Measurements from ENCODE around the gene ARID3A.
"Not testable (repeated sequence)": the region's sequence is repeated elsewhere in the genome, so short reads cannot be mapped to it uniquely, and the experiment has no call there.

The ARID3A gene

DNA sequence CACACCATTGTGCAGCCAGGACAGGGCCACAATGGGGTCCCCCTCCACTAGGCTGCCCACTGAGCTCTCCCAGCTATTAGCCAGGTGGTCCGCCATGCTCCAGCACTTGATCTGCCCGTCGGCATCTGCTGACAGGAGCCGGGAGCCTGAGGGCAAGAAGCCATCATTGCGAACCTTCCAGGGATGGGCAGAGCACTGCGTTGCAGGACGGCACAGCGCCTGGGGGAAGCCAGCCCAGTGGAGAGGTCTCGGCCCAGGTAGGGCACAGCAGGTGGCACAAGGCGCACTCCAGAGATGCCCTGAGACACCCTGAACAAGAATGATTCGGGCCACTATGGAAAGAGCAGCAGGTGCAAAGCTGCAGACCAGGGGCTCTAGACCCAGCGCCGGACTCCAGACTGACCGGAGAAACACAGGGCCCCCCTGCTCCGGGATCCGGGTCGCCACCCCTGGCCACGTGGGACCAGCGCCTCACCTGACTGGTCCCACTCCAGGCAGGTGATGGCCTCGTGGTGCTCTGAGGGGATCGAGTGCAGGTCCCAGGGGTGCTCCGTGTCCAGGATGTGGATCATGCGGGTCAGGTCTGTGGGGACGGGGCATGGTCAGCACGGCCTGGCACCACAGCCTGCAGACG, 36.1 kb upstream of the ARID3A start:
- in situ Hi-C loops (cut with MboI; ENCODE audit: low pct_unique_long_range_greater_than_20kb, low sequenced_read_pairs) = no loop called here
- DNase-seq = no peak

DNA sequence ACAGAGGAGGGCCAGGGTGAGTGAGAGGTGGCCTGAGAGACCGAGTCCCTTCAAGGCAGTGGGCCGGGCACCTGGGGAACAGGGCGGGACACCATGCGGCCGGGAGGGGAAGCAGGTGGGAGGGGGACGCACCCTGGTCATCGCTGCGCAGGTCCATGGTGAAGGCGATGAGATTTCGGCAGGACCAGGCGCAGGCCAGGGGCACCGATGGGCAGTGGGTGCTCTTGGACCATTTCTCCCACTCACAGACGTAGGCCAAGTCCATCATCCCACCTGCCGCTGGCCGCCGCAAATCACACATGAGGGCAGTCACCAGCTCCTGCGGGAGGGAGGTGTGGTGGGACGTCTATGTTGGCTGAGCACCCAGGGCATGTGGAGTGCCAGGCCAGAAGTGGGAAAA, 35.0 kb upstream of the ARID3A start:
- in situ Hi-C loops (cut with MboI; ENCODE audit: low pct_unique_long_range_greater_than_20kb, low sequenced_read_pairs) = no loop called here
- no peak for DNase-seq

DNA sequence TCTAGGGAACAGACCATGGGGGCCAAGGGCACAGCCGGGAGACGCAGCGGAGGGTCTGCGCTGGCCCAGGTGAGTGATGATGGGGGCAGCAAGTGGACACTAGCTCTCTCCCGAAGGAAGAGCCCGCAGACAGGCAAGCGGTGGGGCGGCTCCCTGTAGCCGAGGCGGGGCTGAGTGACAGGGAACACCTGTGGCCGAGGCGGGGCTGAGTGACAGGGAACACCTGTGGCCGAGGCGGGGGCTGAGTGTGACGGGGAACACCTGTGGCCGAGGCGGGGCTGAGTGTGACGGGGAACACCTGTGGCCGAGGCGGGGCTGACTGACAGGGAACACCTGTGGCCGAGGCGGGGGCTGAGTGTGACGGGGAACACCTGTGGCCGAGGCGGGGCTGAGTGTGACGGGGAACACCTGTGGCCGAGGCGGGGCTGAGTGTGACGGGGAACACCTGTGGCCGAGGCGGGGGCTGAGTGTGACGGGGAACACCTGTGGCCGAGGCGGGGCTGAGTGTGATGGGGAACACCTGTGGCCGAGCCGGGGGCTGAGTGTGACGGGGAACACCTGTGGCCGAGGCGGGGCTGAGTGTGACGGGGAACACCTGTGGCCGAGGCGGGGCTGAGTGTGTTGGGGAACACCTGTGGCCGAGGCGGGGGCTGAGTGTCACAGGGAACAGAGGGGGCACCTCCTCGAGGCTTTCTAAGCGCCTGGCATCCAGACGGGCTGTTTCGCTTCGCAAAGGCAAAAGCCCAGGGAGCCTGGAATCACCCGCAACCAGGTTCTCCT, 34.2 kb upstream of the ARID3A start:
- in situ Hi-C loops (cut with MboI; ENCODE audit: low pct_unique_long_range_greater_than_20kb, low sequenced_read_pairs); DNase-seq: not testable (repeated sequence)

DNA sequence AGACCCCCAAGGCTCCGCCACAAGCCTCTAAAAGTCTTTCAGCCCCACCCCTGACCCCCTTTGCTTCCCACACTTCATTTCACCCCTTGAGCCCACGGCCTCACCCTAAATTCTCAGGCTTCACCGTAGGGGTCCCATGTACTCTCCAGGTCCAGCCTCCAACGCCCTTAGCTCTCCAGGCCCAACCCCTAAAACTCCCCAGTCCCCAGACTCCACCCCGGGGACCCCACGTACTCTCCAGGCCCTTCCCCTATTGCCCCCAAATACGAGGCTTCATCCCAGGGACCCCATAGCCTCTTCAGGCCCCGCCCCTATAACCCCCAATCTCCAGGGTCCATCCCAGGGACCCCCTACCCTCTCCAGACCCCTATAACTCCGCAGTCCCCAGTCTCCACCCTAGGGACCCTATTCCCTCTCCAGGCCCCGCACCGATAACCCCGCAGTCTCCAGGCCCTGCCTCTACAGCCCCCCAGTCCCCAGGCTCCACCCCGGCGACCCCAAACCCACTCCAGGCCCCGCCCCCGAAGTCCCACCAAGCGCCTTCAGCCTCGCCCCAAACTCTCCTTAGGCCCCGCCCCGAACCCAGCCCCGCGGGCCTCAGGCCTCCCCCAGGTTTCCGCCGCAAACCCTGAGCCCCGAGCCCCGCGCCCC, 33.5 kb upstream of the ARID3A start:
- no peak for DNase-seq
- in situ Hi-C loops (cut with MboI; ENCODE audit: low pct_unique_long_range_greater_than_20kb, low sequenced_read_pairs) = no loop called here

DNA sequence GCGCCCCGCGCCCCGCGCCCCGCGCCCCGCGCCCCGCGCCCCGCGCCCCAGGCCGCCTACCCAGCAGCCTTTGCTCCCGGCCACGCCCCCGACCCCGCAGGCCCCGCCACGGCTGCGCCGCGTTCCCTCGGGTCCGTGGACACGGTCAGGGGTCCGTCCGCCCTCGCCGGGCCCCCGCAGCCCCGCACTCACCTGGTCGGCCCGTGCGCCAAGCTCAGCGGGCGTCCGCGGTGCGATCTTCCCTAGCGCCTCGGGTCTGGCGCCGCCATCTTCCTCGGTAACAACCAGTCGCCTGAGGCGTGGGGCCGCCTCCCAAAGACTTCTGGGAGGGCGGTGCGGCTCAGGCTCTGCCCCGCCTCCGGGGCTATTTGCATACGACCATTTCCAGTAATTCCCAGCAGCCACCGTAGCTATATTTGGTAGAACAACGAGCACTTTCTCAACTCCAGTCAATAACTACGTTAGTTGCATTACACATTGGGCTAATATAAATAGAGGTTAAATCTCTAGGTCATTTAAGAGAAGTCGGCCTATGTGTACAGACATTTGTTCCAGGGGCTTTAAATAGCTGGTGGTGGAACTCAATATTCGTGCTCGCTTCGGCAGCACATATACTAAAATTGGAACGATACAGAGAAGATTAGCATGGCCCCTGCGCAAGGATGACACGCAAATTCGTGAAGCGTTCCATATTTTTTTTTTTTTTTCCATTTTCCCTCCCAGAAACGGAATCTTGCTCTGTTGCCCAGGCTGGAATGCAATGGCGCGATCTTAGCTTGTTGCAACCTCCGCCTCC, 32.7 kb upstream of the ARID3A start, which contains the start of the genes MED16 and RNU6-9:
TSS of gene MED16 (minus strand) at position 294 of the 796 bp plus-strand sequence. CDS start 2,056 bp downstream, outside the sequence.
TSS of gene RNU6-9 (plus strand) at position 591 of the 796 bp plus-strand sequence.
- peak; percentile 96 for DNase-seq
- in situ Hi-C loops (cut with MboI; ENCODE audit: low pct_unique_long_range_greater_than_20kb, low sequenced_read_pairs) = no loop called here

DNA sequence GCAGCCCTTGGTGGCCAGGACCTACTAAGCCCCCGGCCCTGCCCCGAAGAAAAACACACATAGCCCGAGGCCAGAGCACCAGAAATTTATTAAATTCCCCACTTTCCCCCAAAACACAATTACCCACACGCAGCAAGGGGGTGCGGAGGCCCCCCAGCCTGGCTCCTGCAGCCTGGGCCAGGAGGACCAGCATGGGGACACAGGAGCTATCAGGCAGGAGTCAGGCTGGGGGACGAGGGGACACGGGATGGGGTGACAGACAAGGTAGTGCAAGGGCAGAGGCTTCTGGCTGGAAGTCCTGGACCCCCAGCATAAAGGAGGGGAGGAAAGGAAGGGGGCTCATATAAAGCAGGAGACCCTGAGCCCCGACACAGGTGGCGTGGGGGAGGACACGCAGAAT, 29.4 kb upstream of the ARID3A start:
- DNase-seq = no peak
- in situ Hi-C loops (cut with MboI; ENCODE audit: low pct_unique_long_range_greater_than_20kb, low sequenced_read_pairs) = no loop called here

DNA sequence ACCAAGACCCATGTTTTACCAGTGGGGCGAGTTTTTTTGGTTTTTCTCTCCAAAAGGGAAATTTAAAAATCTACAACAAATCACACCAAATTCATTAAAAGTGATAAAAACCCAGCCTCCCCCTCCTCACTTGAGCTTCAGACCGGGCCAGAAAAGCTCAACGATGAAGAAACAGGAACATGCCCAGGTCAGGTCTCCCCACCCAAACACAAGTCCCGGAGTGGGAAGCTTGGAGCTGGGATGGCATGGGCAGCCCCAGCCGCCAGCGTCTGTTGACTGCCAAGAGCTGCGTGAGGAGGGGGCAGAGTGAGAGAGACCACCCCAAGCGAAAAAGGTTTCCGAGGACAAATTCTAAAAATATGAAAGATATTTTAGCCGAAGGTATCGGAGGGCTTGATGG, 28.8 kb upstream of the ARID3A start:
- no peak for DNase-seq
- in situ Hi-C loops (cut with MboI; ENCODE audit: low pct_unique_long_range_greater_than_20kb, low sequenced_read_pairs) = no loop called here

DNA sequence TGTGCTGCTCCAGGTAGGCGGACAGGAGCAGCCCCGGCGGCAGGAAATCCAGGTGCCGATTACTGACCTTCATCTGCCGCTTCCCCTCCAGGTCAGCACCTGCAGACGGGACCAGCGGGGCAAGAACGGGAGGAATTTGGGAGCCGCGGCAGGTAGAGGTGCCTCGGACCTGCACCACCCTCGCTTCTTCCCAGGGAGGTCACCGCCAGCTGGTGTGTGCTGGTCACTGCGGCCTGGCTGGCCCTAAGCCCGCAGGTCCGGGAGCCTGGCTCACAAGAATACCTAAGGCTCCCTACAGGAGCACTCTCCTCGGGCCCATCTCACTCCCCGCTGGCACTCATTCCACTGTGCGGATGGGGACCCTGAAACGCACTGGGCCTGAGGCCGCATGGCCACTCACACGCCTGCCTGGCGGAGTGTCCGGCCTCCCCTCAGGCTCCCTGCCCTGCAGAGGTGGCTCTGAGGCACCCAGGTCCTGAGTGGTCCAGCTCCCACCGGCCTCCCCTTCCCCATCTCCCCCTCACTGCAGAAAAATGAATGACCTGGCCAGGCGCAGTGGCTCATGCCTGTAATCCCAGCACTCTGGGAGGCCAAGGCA, 28.3 kb upstream of the ARID3A start:
- DNase-seq = no peak
- in situ Hi-C loops (cut with MboI; ENCODE audit: low pct_unique_long_range_greater_than_20kb, low sequenced_read_pairs) = no loop called here

DNA sequence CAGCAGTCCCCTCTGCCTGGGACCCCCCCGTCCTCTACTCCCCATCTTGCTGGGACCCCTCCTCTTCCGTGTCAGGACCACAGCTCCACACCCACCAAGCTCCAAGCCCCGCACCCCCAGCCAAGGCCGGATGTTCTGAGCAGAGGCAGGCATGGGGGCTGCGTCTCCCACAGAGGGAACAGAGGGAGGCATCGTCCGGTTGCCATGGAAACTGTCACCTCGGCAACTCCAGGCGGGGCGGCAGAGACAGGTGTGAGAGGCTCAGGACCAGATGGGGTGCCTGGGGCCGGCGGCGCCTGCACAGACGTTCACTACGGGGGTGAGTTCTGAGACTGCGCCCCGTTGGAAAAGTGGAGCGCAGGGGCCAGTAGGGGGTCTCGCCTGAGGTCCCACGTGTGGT, 27.2 kb upstream of the ARID3A start:
- in situ Hi-C loops (cut with MboI; ENCODE audit: low pct_unique_long_range_greater_than_20kb, low sequenced_read_pairs) = no loop called here
- DNase-seq = no peak

DNA sequence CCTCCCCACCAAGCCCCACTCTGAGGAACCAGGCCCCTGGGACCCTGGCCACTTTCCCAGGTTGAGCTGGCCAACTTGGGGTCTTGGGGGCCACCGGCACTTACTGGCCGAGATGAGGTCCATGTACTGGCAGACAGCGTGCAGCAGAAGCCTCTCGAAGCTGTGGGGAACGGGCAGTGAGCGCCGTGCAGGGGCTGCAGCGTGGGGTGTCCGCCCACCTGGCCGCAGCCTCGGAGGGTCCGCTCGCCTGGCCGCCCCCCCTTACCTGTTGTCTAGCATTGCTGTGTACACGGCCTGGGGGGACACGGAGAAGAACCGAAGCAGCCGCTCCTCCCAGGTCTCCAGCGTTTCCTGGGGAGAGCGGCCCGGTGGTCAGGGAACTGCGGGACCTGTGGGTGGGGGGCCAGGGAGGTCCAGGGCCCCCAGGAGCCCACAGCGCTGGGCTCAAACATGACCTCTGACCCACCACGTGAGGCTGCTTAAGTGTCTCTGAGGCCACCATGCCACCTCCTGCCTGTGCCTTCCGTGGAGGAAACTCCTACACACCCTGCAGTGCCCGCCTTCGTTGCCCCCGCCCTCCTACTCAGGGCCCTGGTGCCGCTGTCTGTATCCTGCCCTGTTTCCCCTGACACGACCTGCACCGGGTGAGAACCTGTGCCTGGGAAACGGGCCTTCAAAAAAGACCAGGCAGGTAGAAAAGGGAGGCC, 26.3 kb upstream of the ARID3A start:
- in situ Hi-C loops (cut with MboI; ENCODE audit: low pct_unique_long_range_greater_than_20kb, low sequenced_read_pairs) = no loop called here
- DNase-seq = no peak

DNA sequence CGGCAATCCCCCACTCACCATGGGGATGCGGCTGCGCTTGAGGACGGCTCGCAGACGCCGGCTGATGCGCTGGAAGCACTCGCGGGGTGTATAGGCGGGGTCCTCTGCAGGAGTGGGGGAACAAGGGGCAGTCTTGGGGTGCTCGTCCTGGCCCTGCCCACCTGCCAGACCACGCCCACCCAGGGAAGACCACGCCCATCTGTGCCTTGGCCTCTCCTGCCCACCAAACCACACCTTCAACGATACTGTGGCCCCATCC, 25.9 kb upstream of the ARID3A start:
- in situ Hi-C loops (cut with MboI; ENCODE audit: low pct_unique_long_range_greater_than_20kb, low sequenced_read_pairs) = no loop called here
- no peak for DNase-seq

DNA sequence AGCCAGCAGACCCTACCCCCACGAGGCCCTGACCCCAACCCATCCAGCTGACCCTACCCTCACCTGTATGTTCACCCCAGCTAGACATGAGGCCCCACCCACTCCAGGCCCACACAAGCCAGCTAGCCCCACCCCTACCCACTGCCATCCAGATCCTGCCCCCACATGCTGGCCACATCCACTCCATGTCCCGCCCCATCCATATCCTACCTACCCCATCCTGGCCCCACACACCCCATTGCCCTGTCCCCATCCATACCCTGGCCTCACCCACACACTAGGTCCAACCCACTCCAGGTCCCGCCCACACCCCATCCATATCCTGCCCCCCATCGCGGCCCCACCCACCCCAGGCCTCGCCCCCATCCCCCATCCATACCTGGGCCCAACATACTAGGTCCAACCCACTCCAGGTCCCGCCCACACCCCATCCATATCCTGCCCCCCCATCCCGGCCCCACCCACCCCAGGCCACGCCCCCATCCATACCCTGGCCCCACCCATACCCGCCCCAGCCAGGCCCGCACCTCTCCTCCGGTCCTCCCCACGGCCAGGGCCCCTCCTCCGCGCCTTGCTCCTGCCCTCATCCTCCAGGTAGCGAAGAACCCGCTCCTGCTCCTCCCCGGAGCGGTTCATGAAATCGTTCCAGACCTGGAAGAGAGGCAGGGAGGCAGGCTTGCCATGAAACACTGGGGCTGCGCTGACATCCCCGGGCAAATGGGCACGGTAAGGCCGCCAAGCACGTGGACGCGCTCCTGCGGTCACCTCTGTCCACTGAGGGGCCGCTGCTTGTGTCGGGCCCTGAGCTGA, 25.3 kb upstream of the ARID3A start:
- DNase-seq = no peak
- in situ Hi-C loops (cut with MboI; ENCODE audit: low pct_unique_long_range_greater_than_20kb, low sequenced_read_pairs) = no loop called here

DNA sequence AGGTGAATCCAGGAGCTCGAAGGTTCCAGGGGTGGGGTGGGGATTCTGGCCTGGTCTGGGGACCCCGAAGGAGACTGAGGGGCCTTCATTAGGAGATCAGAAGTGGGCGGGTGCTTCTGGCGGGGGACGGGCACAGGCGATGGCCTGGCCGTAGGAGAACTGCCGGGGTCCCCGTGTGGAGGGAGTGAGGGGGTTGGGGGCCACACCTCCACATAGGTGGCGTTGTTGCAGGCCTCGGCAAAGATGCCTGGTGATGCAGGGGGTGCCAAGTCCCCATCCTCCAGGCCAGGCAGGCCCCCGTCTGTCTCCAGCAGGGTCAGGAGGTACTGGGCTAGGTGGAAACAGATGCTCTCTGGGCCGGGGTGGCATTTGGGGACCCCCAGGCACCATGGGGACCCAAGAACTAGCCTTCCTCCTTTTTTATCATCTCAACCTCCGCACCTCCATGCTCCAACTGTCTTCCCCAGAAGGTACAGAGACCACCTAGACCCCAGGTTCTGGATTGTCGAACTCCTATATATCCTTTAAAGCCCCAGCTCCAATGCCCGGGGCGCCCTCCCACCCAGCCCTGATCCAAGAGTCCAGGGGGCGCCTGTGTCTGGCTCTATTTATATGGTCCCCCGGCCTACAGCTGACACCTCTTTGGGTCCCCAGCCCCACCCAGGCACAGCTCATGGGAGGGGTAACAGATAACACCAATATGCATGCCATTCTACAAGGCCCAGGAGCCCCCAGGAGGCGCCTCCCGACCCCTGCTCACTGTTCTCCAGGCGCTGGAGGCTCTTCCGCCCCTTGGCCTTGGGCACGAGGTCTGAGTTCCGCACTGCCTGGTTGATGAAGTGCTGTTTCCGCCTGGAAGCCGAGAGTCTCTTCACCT, 24.4 kb upstream of the ARID3A start:
- in situ Hi-C loops (cut with MboI; ENCODE audit: low pct_unique_long_range_greater_than_20kb, low sequenced_read_pairs) = no loop called here
- DNase-seq = no peak

DNA sequence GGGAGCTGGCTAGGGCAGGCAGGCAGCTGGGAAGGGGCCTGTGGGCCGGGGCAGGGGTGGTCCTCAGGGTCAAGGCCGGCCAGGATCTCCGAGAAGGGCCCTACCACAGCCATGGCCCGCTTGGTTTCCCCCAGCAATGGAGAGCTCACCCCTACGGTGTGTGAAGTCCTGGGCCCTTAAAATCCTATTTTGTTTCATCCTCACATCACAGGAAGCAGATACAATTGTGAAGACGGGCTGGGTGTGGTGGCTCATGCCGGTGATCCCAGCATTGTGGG, 23.8 kb upstream of the ARID3A start:
- no peak for DNase-seq
- in situ Hi-C loops (cut with MboI; ENCODE audit: low pct_unique_long_range_greater_than_20kb, low sequenced_read_pairs) = no loop called here

DNA sequence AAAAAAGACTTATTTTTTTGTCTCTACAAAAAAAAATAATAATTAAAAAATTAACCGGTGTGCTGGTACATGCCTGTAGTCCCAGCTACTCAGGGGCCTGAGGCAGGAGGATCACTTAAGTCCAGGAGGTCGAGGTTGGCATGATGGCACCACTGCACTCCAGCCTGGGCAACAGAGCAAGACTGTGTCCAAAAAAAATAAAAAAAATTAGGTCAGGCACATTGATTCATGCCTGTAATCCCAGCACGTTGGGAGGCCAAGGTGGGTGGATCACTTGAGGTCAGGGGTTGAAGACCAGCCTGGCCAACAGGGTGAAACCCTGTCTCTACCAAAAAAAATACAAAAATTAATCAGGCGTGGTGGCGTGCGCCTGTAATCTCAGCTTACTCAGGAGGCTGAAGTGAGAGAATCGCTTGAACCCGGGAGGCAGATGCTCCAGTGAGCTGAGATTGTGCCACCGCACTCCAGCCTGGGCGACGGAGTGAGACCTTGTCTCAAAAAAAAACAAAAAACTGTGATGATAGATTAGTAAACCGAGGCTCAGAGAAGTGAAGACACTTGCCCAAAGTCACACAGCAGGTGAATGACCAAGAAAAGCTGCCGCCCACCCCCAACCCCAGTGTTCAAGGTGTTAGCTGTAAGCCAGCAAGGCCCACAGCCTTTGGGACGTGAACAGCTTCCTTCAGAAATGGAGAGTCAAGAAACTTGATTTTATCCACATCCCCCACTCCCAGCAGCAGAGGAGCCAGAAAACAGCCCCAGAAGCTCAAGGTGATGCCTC, 23.2 kb upstream of the ARID3A start:
- in situ Hi-C loops (cut with MboI; ENCODE audit: low pct_unique_long_range_greater_than_20kb, low sequenced_read_pairs) = no loop called here
- DNase-seq = no peak

DNA sequence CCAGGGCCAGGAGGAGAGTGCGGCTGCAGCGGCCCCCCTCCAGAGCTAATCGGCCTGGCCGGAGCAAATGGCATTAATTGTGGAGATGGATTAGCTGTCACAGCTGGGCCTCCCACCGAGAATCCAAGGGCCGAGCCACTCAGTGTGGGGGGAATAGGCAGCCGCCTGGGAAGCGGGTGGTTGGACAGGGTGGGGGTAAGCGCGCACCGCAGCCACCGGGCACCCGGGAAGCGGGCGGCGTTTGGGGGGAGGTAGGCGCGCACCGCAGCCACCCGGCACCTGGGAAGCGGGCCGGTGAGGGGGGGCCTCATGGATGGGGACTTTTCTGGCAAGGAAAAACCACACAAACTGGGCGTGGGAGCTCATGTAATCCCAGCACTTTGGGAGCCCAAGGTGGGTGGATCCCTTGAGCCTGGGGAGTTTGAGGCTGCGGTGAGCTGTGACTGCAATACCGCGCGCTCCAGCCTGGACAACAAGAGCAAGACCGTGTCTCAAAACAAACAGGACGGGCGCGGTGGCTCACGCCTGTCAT, 22.5 kb upstream of the ARID3A start:
- in situ Hi-C loops (cut with MboI; ENCODE audit: low pct_unique_long_range_greater_than_20kb, low sequenced_read_pairs) = no loop called here

More for the DNA sequence above, 22.5 kb upstream of the ARID3A start:
- DNase-seq = no peak

Data from KBM-7 (cell line).